Stimulated activated CD4-positive, alpha-beta T cell treated with anti-CD3 and anti-CD28 coated beads, Interleukin-4, amount 100 ng/mL, for 24 hours (primary cell): ENCODE data around the gene CHAC1.

Source experiments
- DNase-seq: peaks from one replicate; pipeline ENCODE4 v3.0.0-alpha.2; 2020

CHAC1 gene

GRCh38 chr15:40925495-40925862, 27.8 kb upstream of the CHAC1 start:
- no peak for DNase-seq

DNA sequence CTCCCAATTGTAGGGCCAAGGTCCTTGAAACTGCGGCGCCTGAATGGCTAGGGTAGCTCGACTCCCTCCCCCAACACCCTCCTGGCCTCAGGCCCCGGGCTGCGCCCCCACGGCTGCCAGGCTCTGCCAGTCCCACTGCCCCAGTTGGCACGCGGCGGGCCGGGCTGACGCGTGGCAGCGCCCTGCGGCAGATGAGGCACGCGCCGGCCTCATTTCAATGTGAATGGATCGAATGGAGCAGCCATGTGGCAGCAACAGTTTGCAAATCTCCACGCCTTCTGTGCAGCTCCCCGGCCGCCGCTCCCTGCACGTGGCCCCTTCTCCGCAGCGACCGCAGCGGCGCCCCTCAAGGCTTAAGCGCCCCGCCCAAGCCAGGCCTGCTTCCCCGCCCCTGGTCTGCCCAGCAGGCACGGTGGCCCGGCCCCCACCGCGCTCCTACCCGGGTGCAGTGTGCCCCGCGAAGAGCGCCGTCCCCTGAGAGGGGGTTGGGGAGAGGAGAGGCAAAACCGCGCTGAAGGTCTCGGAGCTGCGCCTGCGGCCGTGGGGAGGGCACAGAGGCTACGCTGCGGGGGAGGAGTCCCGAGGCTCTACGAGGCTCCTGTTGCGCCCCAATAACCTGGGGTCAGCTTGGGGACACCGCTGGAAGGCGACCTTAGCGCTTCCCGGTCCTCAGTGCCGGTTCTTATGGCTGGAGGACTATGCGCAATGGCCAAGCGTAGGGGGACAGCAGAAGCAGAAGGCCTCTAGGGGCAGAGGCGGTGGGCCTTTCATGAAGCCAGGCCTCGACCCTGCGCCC, 27.2 kb upstream of the CHAC1 start:
- DNase-seq = no peak

GRCh38 chr15:40926659-40927494, 26.4 kb upstream of the CHAC1 start:
- DNase-seq = no peak

DNA sequence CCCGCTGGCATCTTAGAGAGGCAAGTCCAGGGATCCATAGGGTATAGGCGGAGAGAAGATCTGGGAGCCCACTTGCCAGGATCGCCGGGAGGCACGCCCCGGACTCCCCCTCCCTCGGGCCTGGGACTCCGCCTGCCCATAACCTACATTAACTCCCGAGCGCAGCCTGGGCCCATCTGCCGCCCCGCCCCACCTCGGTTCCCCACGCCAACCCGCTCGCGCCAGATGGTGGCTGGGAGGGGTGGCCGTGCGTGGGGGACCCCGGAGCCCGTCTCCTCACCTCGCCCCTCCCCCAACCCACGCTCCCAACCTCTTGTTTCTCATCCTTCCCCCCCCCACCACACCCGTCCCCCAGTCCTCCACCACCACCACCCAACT, 25.8 kb upstream of the CHAC1 start:
- DNase-seq = no peak

DNA sequence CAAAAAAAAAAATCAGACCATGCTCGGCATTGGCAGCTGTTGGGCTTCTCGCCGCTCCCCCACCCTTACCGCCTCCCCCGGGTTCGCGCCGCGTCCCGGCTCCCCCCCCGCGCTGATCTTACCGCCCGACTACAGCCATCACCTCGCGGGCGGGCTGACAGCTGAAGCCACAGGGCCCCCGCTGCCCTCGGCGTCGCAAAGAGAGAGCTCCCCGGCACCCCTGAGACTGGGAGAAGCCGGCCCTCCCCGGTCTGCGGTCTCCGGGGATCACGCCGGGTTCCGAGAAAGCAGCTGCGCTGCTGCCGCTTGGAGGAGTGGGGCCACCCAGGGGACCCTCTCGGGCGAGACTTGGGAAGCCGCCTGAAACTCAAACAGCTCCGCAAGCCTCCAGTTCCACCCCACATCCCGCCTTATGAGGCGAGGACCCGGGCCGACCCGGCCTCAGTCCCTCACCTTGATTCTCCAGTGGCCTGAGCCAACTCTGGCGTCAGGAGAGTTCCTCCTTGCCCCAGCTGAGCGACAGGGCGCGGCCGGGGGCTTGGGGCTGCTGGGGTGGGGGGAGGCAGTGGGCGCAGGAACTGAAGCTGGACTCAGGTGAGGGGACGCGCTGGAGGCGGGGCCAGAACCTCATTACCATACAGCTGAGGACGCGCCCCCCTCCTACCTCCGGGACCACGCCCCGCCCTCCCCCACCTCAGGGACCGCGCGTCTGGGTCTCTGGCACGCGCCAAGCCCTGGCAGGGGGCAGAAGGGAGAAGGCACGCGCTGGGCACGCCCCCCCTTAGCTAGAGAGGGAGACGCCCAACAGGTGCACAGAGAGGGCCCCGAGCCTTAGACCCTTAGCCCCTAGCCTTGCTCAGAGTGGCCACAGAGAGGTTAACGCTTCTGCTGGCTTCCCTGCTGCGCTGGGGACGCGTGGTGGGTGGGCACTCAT, 25.1 kb upstream of the CHAC1 start:
- DNase-seq = no peak

DNA sequence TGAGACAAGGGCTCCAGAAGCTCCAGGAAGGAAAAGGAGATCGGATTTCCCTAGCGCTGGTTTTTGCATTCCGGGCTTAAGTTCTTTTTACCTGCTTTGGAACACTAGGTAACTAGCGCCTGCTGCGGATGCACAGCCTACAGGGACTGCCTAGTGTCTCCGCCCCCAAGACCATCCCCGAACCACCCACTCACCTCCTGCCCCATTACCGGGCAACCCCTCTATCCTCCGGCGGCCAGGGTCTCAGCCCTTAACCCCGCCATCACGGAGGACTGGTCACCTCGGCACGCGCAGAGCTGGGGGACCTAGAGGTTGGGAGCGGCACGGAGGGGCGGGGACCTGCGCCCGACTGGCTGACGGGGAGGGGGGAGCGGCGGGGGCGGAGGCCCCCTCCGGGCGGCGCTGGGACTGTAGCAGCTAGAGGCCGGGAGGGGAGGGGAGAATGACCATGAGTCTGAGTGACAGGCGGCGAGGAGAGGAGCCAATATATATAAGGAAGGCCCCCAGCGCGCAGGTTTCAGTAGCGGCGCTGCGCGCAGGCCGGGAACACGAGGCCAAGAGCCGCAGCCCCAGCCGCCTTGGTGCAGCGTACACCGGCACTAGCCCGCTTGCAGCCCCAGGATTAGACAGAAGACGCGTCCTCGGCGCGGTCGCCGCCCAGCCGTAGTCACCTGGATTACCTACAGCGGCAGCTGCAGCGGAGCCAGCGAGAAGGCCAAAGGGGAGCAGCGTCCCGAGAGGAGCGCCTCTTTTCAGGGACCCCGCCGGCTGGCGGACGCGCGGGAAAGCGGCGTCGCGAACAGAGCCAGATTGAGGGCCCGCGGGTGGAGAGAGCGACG, 24.2 kb upstream of the CHAC1 start, which contains the start of gene DLL4:
Gene DLL4, plus strand, starts transcription at position 520 of the 839 bp plus-strand sequence. CDS start 329 bp downstream, outside the sequence.
- DNase-seq = no peak

- no peak for DNase-seq
Measured at GRCh38 chr15:40929660-40930429, 23.4 kb upstream of the CHAC1 start.

GRCh38 chr15:40930430-40931299, 22.6 kb upstream of the CHAC1 start:
- peak; percentile 47 for DNase-seq

GRCh38 chr15:40931300-40932142, 21.8 kb upstream of the CHAC1 start:
- no peak for DNase-seq

DNA sequence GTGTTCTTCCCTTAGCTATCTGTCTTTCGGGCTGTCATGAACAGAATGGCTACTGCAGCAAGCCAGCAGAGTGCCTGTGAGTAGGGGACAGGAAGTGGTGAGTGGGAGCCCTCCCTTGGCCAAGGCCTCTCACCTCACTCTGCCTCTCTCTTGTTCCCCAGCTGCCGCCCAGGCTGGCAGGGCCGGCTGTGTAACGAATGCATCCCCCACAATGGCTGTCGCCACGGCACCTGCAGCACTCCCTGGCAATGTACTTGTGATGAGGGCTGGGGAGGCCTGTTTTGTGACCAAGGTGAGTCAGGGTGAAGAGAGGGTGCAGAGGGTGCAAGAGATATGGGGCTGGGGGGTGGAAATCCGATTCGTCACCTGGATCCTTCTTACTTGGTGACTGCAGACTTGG, 21.1 kb upstream of the CHAC1 start:
- no peak for DNase-seq

GRCh38 chr15:40932649-40933516, 20.4 kb upstream of the CHAC1 start:
- DNase-seq = no peak

GRCh38 chr15:40933517-40933902, 19.8 kb upstream of the CHAC1 start:
- DNase-seq = no peak

DNA sequence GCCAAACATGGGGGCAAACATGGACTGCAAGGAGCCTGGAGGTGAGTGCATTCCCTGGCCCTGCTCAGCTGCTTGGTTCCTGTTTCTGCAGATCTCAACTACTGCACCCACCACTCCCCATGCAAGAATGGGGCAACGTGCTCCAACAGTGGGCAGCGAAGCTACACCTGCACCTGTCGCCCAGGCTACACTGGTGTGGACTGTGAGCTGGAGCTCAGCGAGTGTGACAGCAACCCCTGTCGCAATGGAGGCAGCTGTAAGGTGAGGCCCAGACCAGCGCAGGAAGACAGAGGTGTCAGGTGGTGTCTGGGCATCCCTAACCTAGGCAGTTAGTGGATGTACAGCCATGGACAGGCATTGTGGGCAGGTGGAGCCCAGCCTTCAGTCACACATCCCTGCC, 18.8 kb upstream of the CHAC1 start:
- no peak for DNase-seq

- no peak for DNase-seq
Measured at GRCh38 chr15:40936234-40936708, 17.0 kb upstream of the CHAC1 start.

DNA sequence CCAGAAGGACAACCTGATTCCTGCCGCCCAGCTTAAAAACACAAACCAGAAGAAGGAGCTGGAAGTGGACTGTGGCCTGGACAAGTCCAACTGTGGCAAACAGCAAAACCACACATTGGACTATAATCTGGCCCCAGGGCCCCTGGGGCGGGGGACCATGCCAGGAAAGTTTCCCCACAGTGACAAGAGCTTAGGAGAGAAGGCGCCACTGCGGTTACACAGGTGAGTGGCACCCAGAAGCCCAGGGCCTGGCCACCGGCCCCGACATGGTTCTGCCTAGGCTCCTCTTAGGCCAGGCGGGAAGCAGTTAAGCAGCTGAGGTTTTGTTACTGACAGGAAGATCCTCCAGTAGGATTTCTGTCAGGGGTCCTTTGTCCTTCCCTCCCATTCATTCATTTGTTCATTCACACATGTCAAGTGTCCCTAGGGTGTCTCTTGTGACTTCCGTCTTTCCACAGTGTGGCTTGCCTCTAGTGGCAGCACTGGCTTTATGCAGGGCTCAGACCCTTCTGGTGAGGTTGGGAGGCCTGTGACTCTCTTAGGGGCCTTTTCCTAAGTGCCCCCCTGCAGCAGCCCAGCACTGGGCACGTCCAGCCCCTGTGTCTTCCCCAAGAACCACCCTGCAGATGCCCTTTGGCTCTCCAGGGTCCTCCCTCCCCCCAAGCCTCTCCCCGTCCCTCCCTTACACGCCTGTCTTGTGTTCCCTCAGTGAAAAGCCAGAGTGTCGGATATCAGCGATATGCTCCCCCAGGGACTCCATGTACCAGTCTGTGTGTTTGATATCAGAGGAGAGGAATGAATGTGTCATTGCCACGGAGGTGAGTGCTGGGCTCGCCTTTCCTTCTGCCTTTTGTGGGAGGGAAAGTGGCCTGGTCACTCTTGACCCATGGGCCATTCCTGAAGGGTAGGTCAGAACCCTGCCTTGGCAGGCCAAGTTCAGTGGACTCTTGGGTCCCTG, 16.3 kb upstream of the CHAC1 start:
- DNase-seq = no peak

- DNase-seq = no peak
Measured at GRCh38 chr15:40937762-40938535, 15.3 kb upstream of the CHAC1 start.
